Pons (tissue), 1 donor: ENCODE measurements around the gene SCARB1.
"Not testable (repeated sequence)": the region's sequence is repeated elsewhere in the genome, so short reads cannot be mapped to it uniquely, and the experiment has no call there.

Experiments
- DNase-seq: peaks from one replicate; pipeline ENCODE4 v3.0.0-alpha.2; 2016; ENCODE audit warnings: low spot score

SCARB1 gene

GRCh38 chr12:124863416-124864325, at the start of gene SCARB1:
TSS of gene SCARB1 (minus strand) at chr12:124863864. CDS start at chr12:124863720, 144 bp downstream.
- DNase-seq = peak; percentile 68

DNA sequence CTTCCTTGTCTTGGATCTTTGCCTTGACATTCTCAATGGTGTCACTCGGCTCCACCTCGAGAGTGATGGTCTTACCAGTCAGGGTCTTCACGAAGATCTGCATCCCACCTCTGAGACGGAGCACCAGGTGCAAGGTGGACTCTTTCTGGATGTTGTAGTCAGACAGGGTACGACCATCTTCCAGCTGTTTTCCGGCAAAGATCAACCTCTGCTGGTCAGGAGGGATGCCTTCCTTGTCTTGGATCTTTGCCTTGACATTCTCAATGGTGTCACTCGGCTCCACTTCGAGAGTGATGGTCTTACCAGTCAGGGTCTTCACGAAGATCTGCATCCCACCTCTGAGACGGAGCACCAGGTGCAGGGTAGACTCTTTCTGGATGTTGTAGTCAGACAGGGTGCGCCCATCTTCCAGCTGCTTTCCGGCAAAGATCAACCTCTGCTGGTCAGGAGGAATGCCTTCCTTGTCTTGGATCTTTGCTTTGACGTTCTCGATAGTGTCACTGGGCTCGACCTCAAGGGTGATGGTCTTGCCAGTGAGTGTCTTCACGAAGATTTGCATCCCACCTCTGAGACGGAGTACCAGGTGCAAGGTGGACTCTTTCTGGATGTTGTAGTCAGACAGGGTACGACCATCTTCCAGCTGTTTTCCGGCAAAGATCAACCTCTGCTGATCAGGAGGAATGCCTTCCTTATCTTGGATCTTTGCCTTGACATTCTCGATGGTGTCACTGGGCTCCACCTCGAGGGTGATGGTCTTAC, 49.0 kb upstream of the SCARB1 start:
- DNase-seq = not testable (repeated sequence)

- not testable (repeated sequence) for DNase-seq
Measured at GRCh38 chr12:124911521-124911920, 47.9 kb upstream of the SCARB1 start.

DNA sequence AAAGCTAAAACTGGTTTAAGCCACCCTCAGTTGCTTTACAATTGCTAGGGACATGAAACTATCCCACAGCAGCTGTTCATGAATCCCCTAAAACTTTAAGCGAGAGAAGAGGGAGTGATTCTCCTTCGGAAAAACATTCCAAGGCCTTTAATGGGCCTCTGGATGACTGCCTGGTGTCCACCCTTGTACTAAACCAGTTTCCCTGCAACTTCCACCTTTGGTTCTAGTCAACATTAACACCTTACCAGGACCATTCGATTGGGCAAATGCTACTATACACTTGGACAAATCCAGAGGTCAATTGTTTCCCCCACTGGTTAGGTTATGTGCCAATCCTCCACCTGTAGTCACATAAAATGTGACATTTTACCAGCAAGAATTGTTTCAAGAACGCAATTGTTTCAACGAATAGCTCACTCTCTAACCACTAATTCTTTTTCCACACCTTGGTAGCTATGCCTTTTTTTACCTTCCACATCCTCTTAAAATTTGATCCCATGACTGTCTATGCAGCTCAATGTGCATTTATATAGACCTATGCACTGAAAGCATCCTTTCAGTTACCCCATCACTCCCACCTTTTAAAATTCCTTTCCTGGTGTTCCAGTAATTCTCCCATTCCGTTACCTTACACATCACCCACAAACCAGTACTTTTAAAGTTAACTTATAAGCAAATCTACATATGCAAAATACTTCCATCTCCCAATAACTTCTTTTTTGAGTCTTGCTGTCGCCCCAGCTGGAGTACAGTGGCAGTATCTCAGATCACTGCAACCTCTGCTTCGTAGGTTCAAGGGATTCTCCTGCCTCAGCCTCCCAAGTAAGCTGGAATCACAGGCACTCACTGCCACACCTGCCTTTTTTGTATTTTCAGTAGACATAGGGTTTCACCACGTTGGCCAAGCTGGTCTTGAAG, 47.2 kb upstream of the SCARB1 start:
- DNase-seq = peak; percentile 69

- DNase-seq = peak; percentile 55
Measured at GRCh38 chr12:124909831-124910560, 46.3 kb upstream of the SCARB1 start.

DNA sequence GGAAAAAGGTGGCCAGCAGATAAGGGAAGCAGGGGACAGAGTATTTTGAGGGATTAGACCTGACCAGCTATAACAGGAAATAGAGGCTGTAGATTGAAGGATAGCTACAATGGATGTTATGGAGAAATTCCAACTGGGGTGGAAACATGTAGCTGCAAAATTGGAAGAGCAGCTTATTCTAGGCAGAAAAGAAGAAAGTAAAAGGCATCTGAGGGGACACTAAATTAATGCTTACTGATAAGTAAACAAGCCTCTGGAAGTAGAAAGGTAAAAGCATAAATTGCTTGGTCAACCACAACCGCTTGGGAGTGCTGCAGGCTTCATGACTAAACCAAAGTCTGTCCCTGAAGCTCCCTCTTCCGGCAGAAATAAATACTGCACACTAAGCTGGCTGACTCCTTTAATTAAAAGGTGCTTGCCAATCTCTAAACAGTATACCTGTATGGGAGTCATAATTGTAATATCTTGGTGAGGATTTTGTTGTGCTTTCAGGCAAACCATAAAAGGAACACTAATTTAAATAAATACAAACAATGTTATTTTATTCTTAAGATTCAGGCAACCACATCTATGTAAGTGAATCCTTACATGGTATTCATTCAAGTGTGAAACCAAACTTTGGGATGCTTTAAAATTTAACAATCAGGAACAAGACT, 43.1 kb upstream of the SCARB1 start:
- DNase-seq = peak; percentile 98

GRCh38 chr12:124904306-124905098, 40.8 kb upstream of the SCARB1 start:
- DNase-seq = peak; percentile 88

DNA sequence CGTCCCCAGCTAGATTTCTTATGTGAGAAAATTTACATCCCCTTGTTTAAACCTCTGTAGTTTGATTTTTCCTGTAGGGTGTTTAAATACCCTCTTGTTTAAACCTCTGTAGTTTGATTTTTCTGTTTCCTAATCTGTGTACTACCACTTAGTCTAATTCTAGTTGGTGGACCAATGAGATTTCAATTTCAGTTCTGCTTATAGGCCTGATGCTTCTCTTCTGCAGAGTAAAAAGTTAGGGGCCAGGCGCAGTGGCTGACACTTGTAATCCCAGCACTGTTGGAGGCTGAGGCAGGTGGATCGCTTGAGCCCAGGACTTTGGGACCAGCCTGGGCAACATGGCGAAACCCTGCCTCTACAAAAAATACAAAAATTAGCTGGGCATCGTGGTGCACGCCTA, 39.3 kb upstream of the SCARB1 start:
- DNase-seq = no peak

- DNase-seq = no peak
Measured at GRCh38 chr12:124901003-124901402, 37.3 kb upstream of the SCARB1 start.

DNA sequence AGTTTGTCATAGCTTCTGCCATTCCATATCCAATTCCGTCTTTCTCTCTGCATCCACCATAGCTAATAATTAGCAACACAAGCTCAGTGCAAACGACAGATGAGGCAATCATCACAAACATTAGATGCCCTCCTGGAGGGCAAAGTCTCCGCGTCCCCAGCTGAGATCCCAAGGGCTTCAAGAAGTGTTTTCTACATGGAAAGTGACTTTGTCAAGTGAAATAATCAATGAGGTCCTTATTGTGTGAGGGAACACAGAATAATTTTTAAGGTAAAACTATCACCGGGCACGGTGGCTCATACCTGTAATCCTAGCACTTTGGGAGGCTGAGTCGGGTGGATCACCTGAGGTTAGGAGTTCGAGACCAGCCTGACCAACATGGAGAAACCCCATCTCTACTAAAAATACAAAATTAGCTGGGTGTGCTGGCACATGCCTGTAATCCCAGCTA, 36.7 kb upstream of the SCARB1 start:
- DNase-seq = not testable (repeated sequence)

DNA sequence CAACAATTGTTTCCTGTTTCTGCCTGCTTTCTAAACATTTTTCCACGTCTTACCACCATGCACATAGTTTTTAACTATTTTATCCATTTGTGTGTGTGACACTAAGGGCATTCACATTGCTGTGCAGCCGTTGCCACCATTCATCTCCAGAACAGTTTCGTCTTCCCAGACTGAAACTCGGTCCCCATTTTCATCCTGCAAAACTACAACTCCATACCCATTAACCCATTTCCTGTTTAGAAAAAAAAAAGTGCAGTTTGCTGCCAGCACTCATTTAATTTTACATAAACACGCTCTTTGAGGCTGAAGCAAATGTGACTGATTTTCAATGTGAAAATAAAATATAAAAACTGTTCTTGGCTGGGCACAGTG, 35.2 kb upstream of the SCARB1 start:
- DNase-seq = no peak

DNA sequence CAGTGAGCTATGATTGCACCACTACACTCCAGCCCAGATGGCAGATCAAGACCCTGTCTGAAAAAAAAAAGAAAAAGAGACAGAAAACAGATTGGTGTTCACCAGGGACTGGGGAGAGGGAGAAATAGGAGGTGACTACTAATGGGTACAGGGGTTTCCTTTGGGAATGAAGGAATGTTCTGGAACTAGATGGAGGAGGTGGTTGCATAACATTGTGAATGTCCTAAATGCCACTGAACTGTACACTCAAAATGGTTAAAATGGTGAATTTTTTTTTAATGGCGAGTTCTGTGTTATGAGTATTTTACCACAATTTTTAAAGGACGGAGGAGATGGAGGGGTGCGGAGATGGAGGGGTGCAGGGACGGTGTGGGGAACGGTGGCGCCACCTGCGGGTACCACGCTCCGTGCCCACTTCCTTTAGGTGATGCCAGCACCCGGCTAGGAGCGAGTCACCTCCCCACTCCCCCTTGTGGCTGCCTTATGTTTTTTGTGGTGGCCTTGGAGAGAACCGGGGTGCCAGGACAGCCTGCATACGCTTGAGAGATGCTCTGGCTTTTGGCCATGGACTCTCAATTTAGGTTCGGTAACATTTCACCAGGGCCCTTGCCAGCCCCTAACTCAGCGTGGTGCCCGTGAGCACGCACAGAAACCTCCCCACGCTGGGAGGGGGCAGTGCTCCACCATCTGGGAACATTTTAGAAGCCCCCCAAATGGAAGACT, 34.7 kb upstream of the SCARB1 start:
- DNase-seq = peak; percentile 56

GRCh38 chr12:124896461-124896860, 32.8 kb upstream of the SCARB1 start:
- DNase-seq = no peak

GRCh38 chr12:124893792-124894516, 30.3 kb upstream of the SCARB1 start:
- no peak for DNase-seq

- DNase-seq = no peak
Measured at GRCh38 chr12:124888260-124888659, 24.6 kb upstream of the SCARB1 start.

GRCh38 chr12:124887766-124888165, 24.1 kb upstream of the SCARB1 start:
- DNase-seq = not testable (repeated sequence)

GRCh38 chr12:124884587-124885438, 21.1 kb upstream of the SCARB1 start:
- DNase-seq = no peak
